Suppressor macrophage treated with lipopolysaccharide for 1 hour (primary cell): ENCODE measurements around the gene CRIM1.

Experiments
- DNase-seq, 3 donors: peaks; one replicate each; pipeline ENCODE4 v3.0.0-alpha.2; 2020 to 2022

Gene CRIM1

DNA sequence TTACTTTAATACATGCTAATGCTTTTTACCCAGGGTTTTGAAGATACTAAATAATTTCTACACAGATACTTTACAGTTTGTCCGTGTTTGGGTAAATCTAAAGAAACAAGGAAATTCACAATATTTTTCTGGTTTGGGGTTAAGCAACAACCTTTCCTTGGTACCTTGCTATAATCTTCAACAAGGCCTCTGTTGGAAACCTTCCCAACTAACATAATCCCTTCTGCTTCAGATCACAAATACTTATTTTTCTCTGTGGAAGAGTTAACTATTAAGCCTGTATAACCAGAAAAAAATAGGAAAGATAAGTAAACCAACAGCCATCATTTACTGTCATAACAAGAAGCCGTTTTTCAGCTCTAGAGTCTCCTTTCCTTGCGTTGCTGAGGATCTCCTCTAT is 227.4 kb downstream of the CRIM1 start:
- no peak for DNase-seq

DNA sequence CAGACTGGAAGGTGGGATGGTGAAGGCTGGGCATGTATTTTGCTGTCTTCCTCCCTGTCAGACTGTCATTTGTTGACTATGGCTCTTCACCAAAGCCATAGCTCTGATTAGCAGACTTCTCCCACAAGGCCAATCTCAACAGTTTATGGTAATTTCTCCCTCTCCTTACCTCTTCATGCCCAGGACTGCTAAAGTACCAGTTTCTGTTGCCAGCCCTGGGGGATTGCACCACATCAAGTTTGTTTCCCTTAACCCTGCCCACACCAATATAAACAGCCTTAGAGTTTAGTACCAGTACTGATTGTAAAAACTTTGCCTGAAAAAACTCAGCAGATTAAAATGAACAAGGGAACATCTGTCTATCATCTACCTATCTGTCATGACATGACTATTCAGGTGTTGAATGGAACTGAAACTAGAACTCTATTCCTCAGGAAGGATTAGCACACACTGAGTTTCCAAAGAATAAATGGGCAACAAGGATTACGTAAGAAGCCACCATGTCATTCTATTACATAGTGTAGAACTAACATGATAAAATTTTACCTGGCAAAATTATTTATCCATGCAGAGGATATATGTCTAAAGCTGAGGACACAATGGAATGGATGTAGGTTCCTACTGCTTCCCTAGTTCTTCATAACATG is 228.7 kb downstream of the CRIM1 start:
- no peak for DNase-seq

DNA sequence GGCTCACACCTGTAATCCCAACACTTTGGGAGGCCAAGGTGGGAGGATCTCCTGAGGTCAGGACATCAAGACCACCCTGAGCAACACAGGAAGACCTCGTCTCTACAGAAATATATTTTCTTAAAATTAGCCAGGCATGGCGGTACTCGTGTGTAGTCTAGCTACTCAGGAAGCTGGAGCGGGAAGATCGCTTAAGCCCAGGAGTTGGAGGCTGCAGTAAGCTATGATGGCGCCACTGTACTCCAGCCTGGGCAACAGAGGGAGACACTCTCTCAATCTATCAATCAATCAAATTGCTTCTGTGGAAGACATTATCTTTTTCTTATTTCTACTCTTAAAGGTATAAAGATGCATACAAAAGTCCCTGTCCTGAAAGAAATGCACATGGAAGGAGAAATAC is 231.1 kb downstream of the CRIM1 start:
- no peak for DNase-seq

DNA sequence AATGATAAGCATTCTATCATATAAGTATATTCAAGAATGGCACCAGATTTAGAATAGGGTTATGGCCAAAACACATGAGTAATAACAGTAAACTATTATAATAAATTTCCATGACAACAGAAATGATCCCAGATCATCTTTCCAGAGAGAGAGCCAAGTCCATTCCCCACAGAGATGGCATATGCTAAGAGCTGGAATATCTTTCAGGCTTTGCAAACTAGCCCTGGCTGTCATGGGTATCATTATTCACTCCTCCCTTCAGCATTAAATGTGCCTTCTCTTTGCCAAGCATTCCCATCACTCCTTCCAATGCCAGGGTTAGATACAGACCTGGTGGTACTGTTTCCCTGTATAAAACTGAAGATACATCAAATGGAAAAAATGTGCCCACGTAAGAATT is 231.5 kb downstream of the CRIM1 start:
- no peak for DNase-seq

DNA sequence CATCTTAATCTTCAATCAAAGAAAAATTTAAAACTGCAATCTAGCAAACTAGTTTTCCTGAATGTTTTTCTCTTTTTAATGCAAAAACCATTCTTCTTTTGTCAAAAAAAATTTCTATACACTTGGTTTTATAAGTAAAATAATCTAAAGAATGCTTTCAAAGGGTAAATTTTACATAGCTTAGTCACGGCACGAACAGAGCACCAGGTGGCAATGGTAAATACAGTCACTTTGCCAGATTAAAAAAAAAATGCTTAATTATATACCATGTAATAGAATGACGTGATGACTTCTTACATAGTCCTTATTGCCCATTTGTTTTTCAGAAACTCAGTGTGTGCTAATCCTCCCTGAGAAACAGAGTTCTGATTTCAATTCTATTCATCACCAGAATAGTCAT is 232.0 kb downstream of the CRIM1 start:
- no peak for DNase-seq

DNA sequence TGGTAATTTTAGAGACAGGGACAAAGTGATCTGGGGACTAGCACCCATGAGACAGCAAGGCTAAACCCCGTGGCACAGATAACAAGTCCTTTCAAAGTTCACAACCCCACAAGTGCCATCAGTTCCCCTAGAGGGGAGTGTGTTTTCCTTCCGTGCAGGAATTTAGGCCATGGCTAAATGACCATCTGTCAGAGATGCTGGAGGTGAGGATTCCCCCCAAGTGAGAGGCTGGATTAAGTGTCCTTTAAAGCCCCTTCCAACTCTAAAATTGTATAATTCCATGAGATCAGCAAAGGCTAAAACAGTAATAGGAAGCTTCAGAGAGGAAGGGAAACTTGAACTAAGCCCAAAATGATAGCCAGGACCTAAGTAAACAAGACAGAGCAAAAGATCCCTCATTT is 233.7 kb downstream of the CRIM1 start:
- DNase-seq: peak in 1 of 3 donors; percentile 14

DNA sequence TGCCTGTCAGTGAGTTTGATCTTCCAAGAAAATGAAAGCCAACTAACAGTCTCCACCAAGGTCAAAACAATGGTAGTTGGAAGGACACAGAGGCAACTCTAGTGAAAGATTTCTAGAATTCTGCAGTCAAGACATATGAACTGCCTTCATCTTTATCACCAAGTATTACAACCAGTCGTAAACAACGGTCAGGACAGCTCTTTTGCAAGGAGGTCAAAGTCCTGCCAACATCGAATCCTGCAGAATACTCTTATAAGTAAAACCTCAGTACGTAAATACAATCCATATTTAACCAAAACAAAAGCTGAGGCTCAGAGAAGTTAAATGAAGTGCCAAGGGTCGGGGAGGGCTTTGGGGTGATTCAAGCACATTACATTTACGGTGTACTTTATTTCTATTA is 239.3 kb downstream of the CRIM1 start:
- no peak for DNase-seq

DNA sequence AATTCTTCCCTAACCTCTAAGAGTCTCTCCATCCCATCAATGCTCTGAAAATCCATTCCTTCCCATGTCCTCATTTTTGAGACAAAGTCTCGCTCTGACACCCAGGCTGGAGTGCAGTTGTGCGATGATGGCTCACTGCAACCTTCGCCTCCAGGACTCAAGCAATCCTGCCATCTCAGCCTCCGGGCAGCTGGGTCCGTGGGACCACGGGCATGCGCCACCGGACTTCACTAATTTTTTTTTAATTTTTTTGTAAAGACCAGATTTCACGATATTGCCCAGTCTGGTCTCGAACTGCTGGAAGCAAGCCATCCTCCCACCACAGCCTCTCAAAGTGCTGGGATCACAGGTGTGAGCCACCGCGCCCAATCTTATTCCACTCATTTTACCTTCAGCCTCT is 240.8 kb downstream of the CRIM1 start:
- no peak for DNase-seq

DNA sequence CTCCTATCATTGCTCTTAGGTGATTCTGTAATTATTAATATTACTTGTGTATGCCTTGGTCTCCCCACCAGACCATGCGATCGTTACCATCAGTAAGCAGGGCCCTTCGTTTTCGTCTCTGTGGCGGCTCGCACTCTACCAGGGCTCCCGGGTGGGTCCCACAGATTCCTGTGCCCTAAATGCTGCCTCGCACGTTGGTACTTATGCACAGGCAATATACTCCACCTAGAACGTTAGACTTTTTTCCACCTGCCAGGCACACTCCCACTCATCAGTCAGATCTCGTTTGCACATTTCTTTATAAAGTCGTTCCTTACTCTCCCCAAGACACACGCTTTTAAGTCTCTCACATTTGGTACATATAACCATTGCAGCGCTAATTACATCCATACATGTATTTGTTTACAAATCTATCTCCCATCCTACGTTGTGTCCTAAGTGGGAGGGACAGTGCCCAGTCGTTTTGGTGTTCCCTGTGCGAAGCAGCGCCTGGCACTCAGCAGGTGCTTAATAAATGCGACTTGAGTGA is 241.5 kb downstream of the CRIM1 start:
- no peak for DNase-seq

DNA sequence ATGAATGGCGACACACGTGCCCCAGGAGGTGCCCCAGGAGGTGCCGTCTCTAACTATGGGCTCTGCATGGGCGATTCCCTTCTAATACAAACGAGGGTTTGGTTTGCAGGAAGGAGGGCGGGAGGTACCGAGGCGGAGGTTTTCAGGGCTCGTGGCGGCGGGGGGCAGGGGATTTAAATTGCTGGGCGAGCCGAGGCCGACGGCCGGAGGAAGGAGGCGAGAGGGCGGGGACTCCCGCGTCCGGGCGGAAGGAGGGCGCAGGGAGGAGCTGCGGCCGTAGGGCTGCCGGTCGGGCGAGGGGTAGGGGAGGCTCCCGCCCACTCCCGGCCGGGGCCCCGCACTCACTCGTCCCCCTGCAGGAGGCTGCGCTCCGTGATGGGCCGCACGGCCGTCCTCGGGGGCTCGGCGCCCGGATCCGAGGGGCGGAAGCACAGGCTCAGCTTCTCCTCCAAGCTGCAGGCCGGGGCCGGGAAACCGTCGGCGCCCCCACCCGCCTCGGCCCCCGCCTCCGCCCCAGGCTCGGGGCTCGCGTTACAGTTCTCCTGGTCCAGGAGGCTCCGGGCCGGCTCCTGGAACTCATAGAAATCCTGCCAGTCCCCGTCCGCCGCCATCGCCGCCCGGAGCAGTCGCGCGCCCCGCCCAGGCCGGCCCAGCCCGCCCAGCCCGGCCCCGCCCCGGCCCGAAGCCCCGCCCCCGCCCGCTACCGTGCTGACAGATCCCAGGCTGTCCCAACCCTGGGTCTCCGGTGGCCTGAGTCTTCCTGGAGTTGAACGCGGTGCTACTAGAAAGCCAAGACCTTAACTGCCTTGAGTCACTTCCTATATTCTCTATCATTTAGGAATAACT is 242.2 kb downstream of the CRIM1 start, which contains the start of gene FEZ2:
TSS of gene FEZ2 (minus strand) at position 637 of the 846 bp plus-strand sequence. CDS start at position 611, 26 bp downstream.
- DNase-seq: peak; percentile 84 to 91 (median 88)
